Endothelial cell of umbilical vein (primary cell): ENCODE results near the gene KLK8. TPM values are rescaled to one million over a fixed set of nuclear protein-coding genes. Genes with fewer than 3 reads are reported as not detected.
"Not testable (repeated sequence)": the region's sequence is repeated elsewhere in the genome, so short reads cannot be mapped to it uniquely, and the experiment has no call there.

ENCODE experiments used
- BruUV-seq: library from RNA; stranded (reverse); fragments of 400-500 nt; replicated peaks from 2 replicates; lab custom pipeline; 2021; lab: Mats Ljungman, UMichigan
- CTCF ChIA-PET: fragments of 300-600, 350-600 bp; sonication (Branson Sonifier 250); formaldehyde crosslinking; loops from one replicate; lab custom pipeline; 2021; ENCODE audit warnings: antibody characterized with exemption, inconsistent platforms; lab: Charles Lee
- POLR2A ChIA-PET: fragments of 300-600, 350-600 bp; sonication (Branson Sonifier 250); formaldehyde crosslinking; loops from one replicate; lab custom pipeline; 2021; ENCODE audit warnings: antibody characterized with exemption, inconsistent platforms; lab: Charles Lee
- DNase-seq: peaks from one replicate; pipeline ENCODE4 v3.0.0-alpha.2; 2011; ENCODE audit warnings: low read depth, low spot score
- FAIRE-seq: peaks from 2 replicates; lab custom pipeline; 2011; peaks lifted over from hg19 to GRCh38; lab: Jason Lieb, UNC
- H2AFZ ChIP-seq: 2 replicates; pipeline ENCODE4 v1.6.0; 2012; ENCODE audit warnings: low read depth, low read length, control low read depth, inconsistent platforms
- H3K27ac ChIP-seq: 2 replicates; pipeline ENCODE4 v1.5.1; 2011; ENCODE audit warnings: low read depth, mild to moderate bottlenecking, control low read depth, low read length, moderate library complexity; ENCODE audit not compliant: insufficient read depth
- H3K27me3 ChIP-seq, 2 experiments: 2 replicates each; pipeline versions ENCODE4 v1.6.0 to v1.6.1; 2011; ENCODE audit warnings: low read length in 2 of 2, mixed read lengths in 1 of 2; ENCODE audit not compliant: control insufficient read depth in 2 of 2, insufficient read depth in 2 of 2
- H3K36me3 ChIP-seq, 2 experiments: 2 replicates in 1 of 2; 3 replicates in 1 of 2; pipeline ENCODE4 v1.5.1; 2011; ENCODE audit warnings: low read length in 2 of 2, mild to moderate bottlenecking in 1 of 2, moderate library complexity in 1 of 2; ENCODE audit not compliant: control insufficient read depth in 2 of 2, insufficient read depth in 2 of 2; ENCODE audit errors: extremely low read depth in 1 of 2
- H3K4me1 ChIP-seq: 3 replicates; pipeline ENCODE4 v1.5.1; 2011; ENCODE audit warnings: mild to moderate bottlenecking, low read length; ENCODE audit not compliant: control insufficient read depth, insufficient read depth; ENCODE audit errors: extremely low read depth
- H3K4me2 ChIP-seq: 2 replicates; pipeline ENCODE4 v1.6.1; 2011; ENCODE audit warnings: low read length, control low read depth, mixed read lengths; ENCODE audit not compliant: insufficient read depth
- H3K4me3 ChIP-seq, 3 experiments: fragments of 200-600 bp in 1 of 3; sonication (generic), shearing (Covaris generic) in 1 of 3; replicated peaks in 1 of 3; 2 replicates each; pipeline ENCODE4 v1.5.1; 2011 to 2016; ENCODE audit warnings: control low read depth in 3 of 3, low read length in 3 of 3, mild to moderate bottlenecking in 2 of 3, inconsistent platforms in 1 of 3, low read depth in 1 of 3, moderate library complexity in 1 of 3; ENCODE audit not compliant: insufficient read depth in 1 of 3
- H3K79me2 ChIP-seq: 2 replicates; pipeline ENCODE4 v1.6.0; 2012; ENCODE audit warnings: low read length, inconsistent platforms; ENCODE audit not compliant: control insufficient read depth, insufficient read depth
- H3K9ac ChIP-seq: replicated peaks from 2 replicates; pipeline ENCODE3; 2011; ENCODE audit warnings: low read length, control low read depth; ENCODE audit not compliant: insufficient read depth; ENCODE audit errors: extremely low read depth
- H3K9me1 ChIP-seq: replicated peaks from 3 replicates; pipeline ENCODE4 v1.6.0; 2011; ENCODE audit warnings: mild to moderate bottlenecking, low read length; ENCODE audit not compliant: control insufficient read depth, insufficient read depth; ENCODE audit errors: extremely low read depth
- H3K9me3 ChIP-seq: replicated peaks from 2 replicates; pipeline ENCODE4 v1.5.1; 2012; ENCODE audit warnings: low read length, inconsistent platforms; ENCODE audit not compliant: control insufficient read depth, insufficient read depth
- H4K20me1 ChIP-seq: replicated peaks from 2 replicates; pipeline ENCODE3; 2011; ENCODE audit warnings: mild to moderate bottlenecking, low read length; ENCODE audit not compliant: control insufficient read depth, insufficient read depth; ENCODE audit errors: extremely low read depth
- EZH2 ChIP-seq: IDR thresholded peaks from 2 replicates; pipeline ENCODE4 v1.6.1; 2012; ENCODE audit warnings: borderline replicate concordance, low read depth, mild to moderate bottlenecking, moderate library complexity, low read length, inconsistent platforms; ENCODE audit not compliant: severe bottlenecking
- FOS ChIP-seq: IDR thresholded peaks from 2 replicates; pipeline ENCODE4 v1.6.1; 2011; ENCODE audit warnings: mild to moderate bottlenecking, low read length, moderate library complexity, borderline replicate concordance; ENCODE audit not compliant: insufficient read depth
- JUN ChIP-seq: IDR thresholded peaks from 2 replicates; pipeline ENCODE4 v1.6.1; 2011; ENCODE audit warnings: borderline replicate concordance, low read depth; ENCODE audit not compliant: insufficient read length, insufficient read depth
- POLR2AphosphoS5 ChIP-seq: IDR thresholded peaks from 2 replicates; pipeline ENCODE4 v1.6.1; 2012; ENCODE audit warnings: low read depth, mild to moderate bottlenecking, control low read depth, low read length, moderate library complexity; ENCODE audit not compliant: insufficient read depth
- dilution Hi-C: fragments of 300-500 bp; cut with MboI; formaldehyde crosslinking; loops from one replicate; pipeline ENCODE4 v1.15.0; 2019; ENCODE audit warnings: low sequenced_read_pairs; ENCODE audit not compliant: extremely low pct_ligation_motif_present
- intact Hi-C: fragments of 100-400 bp; cut with micrococcal nuclease; formaldehyde crosslinking; loops from one replicate; pipeline ENCODE4 v1.10.0; 2022
- polyA plus RNA-seq, 4 experiments: library from polyadenylated mRNA; depleted of rRNA in 3 of 4; stranded (reverse) in 3 of 4; unstranded in 1 of 4; fragments of >200 nt; gene quantifications; 2 replicates each; pipeline versions ENCODE4 v1.2.1 to v1.2.3, GENCODE V29; 2011 to 2012; ENCODE audit warnings: missing spikeins in 1 of 4
- total RNA-seq: library from RNA; stranded (reverse); gene quantifications from 2 replicates; pipeline ENCODE4 v1.2.3, GENCODE V29; 2021

Gene KLK8
- total and polyA plus RNA-seq, 2 donors (not counting 3 experiments of a cell fraction or from before 2014, with no cell fraction given), result not detected

GRCh38 chr19:50992666-50993035 lies 8.8 kb downstream of the KLK8 start:
- H2AFZ ChIP-seq, result no peak overlapping the region
- H3K27ac ChIP-seq, result no peak overlapping the region
- intact Hi-C loops (no loop called here), dilution Hi-C loops (no loop called here)
- no peak for DNase-seq
- H3K9me3 ChIP-seq, result no peaks in the 10 kb centered on the region
- CTCF ChIA-PET, result interaction anchor here (0.7 kb wide), 1 partner anchor 24 kb away, joined by 3 read pairs; no protein-coding TSS in a partner anchor
- BruUV-seq, result no TSS peak
- no peaks in the 10 kb centered on the region for H4K20me1 ChIP-seq
- no peak for FAIRE-seq
- no peak overlapping the region for H3K4me3 ChIP-seq
- H3K27me3 ChIP-seq, result no peaks in the 10 kb centered on the region
- H3K9me1 ChIP-seq, result no peaks in the 10 kb centered on the region
- POLR2A ChIA-PET, result no interaction called here
- H3K9ac ChIP-seq, result no peak overlapping the region
- no peaks in the 10 kb centered on the region for H3K79me2 ChIP-seq
- TF ChIP-seq FOS, result no peak
- no peak for TF ChIP-seq POLR2AphosphoS5
- TF ChIP-seq JUN, result no peak
- no peak for TF ChIP-seq EZH2
- no peaks in the 10 kb centered on the region for H3K4me1 ChIP-seq
- H3K4me2 ChIP-seq, result no peak overlapping the region
- H3K36me3 ChIP-seq, result no peaks in the 10 kb centered on the region

GRCh38 chr19:50984416-50984815 lies 17.0 kb downstream of the KLK8 start:
- H3K9me1 ChIP-seq, H3K4me1 ChIP-seq, H4K20me1 ChIP-seq, H3K4me2 ChIP-seq, CTCF ChIA-PET, intact Hi-C loops, POLR2A ChIA-PET, H3K27ac ChIP-seq, FAIRE-seq, H3K9me3 ChIP-seq, H3K4me3 ChIP-seq, H3K79me2 ChIP-seq, H3K27me3 ChIP-seq, DNase-seq, BruUV-seq, H3K36me3 ChIP-seq, H2AFZ ChIP-seq, H3K9ac ChIP-seq, dilution Hi-C loops: not testable (repeated sequence)
